Lung (tissue), 12 donors: ENCODE results near the gene COMT. TPM values are rescaled to one million over a fixed set of nuclear protein-coding genes. Genes with fewer than 3 reads are reported as not detected.

Source experiments
- ATAC-seq: fragments of 200-7000 bp; cut with Tn5 transposase; one replicate; pipeline ENCODE4 v1.9.1; 2020; ENCODE audit warnings: moderate number of reproducible peaks; ENCODE audit not compliant: insufficient read depth, low FRiP score
- DNase-seq, 3 donors: peaks; one replicate each; pipeline ENCODE4 v3.0.0-alpha.2; 2013 to 2017
- H3K27ac ChIP-seq, 2 donors: one replicate each; pipeline ENCODE4 v1.5.1; 2013; ENCODE audit warnings: mild to moderate bottlenecking in 2 of 2, moderate library complexity in 2 of 2, control low read depth in 1 of 2, inconsistent platforms in 1 of 2, low read depth in 1 of 2, low read length in 1 of 2
- H3K27me3 ChIP-seq, 3 donors: one replicate each; pipeline ENCODE4 v1.5.1; 2013; ENCODE audit warnings: low read length in 2 of 3; ENCODE audit not compliant: control insufficient read depth in 3 of 3, insufficient read depth in 3 of 3
- H3K36me3 ChIP-seq, 4 donors: one replicate each; pipeline ENCODE4 v1.5.1; 2013; ENCODE audit warnings: low read length in 4 of 4, mild to moderate bottlenecking in 1 of 4, moderate library complexity in 1 of 4; ENCODE audit not compliant: control insufficient read depth in 4 of 4, insufficient read depth in 4 of 4
- H3K4me1 ChIP-seq, 5 donors: one replicate each; pipeline ENCODE4 v1.5.1; 2013; ENCODE audit warnings: low read length in 5 of 5, mild to moderate bottlenecking in 2 of 5, moderate library complexity in 1 of 5; ENCODE audit not compliant: control insufficient read depth in 5 of 5, insufficient read depth in 5 of 5
- H3K4me3 ChIP-seq: one replicate; pipeline ENCODE4 v1.5.1; 2013; ENCODE audit warnings: mild to moderate bottlenecking, control low read depth, moderate library complexity
- H3K9ac ChIP-seq, 2 donors: one replicate each; pipeline ENCODE4 v1.5.1; 2013; ENCODE audit warnings: low read length in 2 of 2, control low read depth in 1 of 2; ENCODE audit not compliant: insufficient read depth in 1 of 2
- H3K9me3 ChIP-seq, 4 donors: one replicate each; pipeline ENCODE4 v1.5.1; 2013; ENCODE audit warnings: low read length in 3 of 4, mild to moderate bottlenecking in 1 of 4, moderate library complexity in 1 of 4; ENCODE audit not compliant: control insufficient read depth in 4 of 4, insufficient read depth in 3 of 4
- CTCF ChIP-seq: IDR thresholded peaks from 2 replicates; pipeline ENCODE4 v1.5.1; 2012; ENCODE audit warnings: mild to moderate bottlenecking; ENCODE audit errors: control extremely low read depth, extremely low read depth
- WGBS, 2 donors: extraction: QIAGEN DNeasy Blood & Tissue Kit; methylation state at CpG; one replicate each; pipeline ENCODE4 v1.1.7; 2013; 5-methylcytosine and 5-hydroxymethylcytosine counted together
- polyA plus RNA-seq, 2 donors: library from polyadenylated mRNA; stranded (reverse); fragments of 200-250 nt; gene quantifications; one replicate each; pipeline ENCODE4 v1.2.1, GENCODE V29; 2013
- total RNA-seq, 2 donors: library from RNA; depleted of rRNA in 1 of 2; stranded (reverse); fragments of >200 nt in 1 of 2; gene quantifications; one replicate each; pipeline ENCODE4 v1.2.1, GENCODE V29; 2014 to 2021
- donor health status: control.
- donor health status: control.
- donor health status: Bipolar disorder and iron deficiency.
- donor health status: healthy.
- donor health status: DM: yes; HTN: yes; CAD: no.

The COMT gene
- total and polyA plus RNA-seq, 4 donors = 147 to 272 (median 208) TPM

- TF ChIP-seq CTCF = no peak
- ATAC-seq (no peak), DNase-seq (no peak)
- no peak overlapping the region for H3K4me3 ChIP-seq
- no peaks in the 10 kb centered on the region for H3K27me3 ChIP-seq
- peaks cover 0 to 33% (median 0%) of the 10 kb centered on the region in 4 donors for H3K36me3 ChIP-seq
- no peak overlapping the region for H3K27ac ChIP-seq
- 93 to 94% methylated on average over 9 of the region's 9 CpGs for WGBS, 2 donors
- H3K9me3 ChIP-seq = no peaks in the 10 kb centered on the region
- no peak overlapping the region for H3K9ac ChIP-seq
- peaks cover 0 to 19% (median 0%) of the 10 kb centered on the region in 5 donors for H3K4me1 ChIP-seq
These were observed 38.5 kb upstream of the COMT start for GRCh38 chr22:19903031-19903430.

- no peaks in the 10 kb centered on the region for H3K27me3 ChIP-seq
These were observed 38.1 kb upstream of the COMT start for GRCh38 chr22:19903513-19903912.

GRCh38 chr22:19904174-19904856 is 37.3 kb upstream of the COMT start:
- ATAC-seq = no peak
- WGBS, 2 donors = 87 to 90% methylated on average over 16 of the region's 16 CpGs
- Histone ChIP-seq H3K9ac (no peak overlapping the region), H3K27ac (no peak overlapping the region), H3K4me1 (peaks cover 0 to 19% (median 0%) of the 10 kb centered on the region in 5 donors), H3K4me3 (no peak overlapping the region), H3K9me3 (no peaks in the 10 kb centered on the region), H3K27me3 (no peaks in the 10 kb centered on the region), H3K36me3 (peaks cover 0 to 29% (median 2%) of the 10 kb centered on the region in 4 donors)
- TF ChIP-seq CTCF = no peak
- DNase-seq = no peak

More at GRCh38 chr22:19903513-19903912, 38.1 kb upstream of the COMT start:
- Histone ChIP-seq H3K9ac (no peak overlapping the region), H3K27ac (no peak overlapping the region), H3K36me3 (peaks cover 0 to 34% (median under 1%) of the 10 kb centered on the region in 4 donors), H3K4me1 (peaks cover 0 to 19% (median 0%) of the 10 kb centered on the region in 5 donors), H3K9me3 (no peaks in the 10 kb centered on the region), H3K4me3 (no peak overlapping the region)
- ATAC-seq (no peak), DNase-seq (no peak)
- no peak for TF ChIP-seq CTCF
- 86 to 90% methylated on average over 12 of the region's 12 CpGs for WGBS, 2 donors
